ENCODE measurements around the gene PRMT1. TPM values are rescaled to one million over a fixed set of nuclear protein-coding genes. Genes with fewer than 3 reads are reported as not detected.

The PRMT1 gene
- total RNA-seq, 2 experiments from 2014 or later, result 380 to 394 TPM

DNA sequence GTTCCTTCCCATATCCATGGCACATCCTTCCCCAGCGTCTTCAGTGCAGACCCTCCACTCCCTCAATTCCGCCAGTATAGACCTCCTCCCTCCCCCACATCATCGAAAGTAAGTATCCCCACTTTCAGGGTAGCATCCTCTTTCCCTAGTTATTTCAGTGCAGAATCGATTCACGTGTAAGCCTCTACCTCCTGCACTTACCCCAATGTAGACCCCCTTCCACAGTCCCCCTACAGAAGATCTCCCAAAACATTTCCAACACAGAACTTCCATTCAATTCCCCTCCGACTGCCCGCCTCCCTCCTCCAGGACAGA, 12.1 kb upstream of the PRMT1 start:
- Mint-ChIP-seq H3K9me3 (no peaks in the 10 kb centered on the region), H3K27ac (peak overlapping the region; percentile 93), H3K36me3 (ENCODE audit: low read depth) (peaks cover 23% of the 10 kb centered on the region), H3K4me1 (ENCODE audit: low read depth) (peaks cover 37% of the 10 kb centered on the region), H3K27me3 (ENCODE audit: low read depth) (no peaks in the 10 kb centered on the region), H3K4me3 (peak overlapping the region; percentile 98)
- intact Hi-C loops (cut with micrococcal nuclease), result loop anchor here (1.0 kb wide), 4 partner anchors 11 to 211 kb away; partner anchors contain the start of gene RRAS
- DNase-seq, result no peak
- CTCF ChIA-PET, result interaction anchor here (0.9 to 2.2 kb wide), 3 partner anchors 11 to 53 kb away, joined by 3 to 7 read pairs (median 6); no protein-coding TSS in a partner anchor

DNA sequence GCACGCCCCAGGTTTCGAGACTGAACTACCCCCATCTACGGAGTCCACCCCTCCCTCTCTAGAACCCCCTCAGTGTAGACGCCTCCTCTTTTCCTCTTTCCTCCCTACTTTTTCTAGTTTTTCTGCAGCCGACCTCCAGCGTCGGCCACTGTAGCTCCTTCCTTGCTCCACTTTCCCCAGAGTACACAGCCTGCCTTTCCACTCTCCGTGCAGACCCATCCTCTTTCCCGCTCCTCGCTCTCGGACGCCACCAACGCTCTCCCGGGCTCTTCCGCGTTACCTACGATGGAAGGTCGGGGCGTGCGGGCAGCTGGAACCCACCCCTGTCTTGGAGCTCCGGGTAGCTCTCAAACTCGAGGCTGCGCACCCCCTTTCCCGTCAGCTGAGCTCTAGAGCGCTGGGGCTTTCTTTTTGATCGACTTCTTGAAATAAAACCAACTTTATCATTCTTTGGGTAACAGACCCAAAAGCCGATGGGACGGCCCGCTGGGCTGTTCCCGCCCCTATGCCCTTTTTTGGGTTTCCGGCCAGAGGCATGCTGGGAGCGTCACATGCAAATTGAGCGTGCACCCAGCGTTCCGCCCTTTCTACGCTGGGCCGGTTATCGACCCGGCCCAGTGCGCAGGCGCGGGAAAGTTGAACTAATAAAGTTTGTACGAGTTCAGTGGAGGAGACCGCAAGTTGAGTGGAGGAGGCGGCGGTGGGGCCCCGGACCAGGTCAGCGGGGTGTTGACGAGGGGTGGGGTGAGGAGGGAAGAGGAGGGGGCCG, 11.5 kb upstream of the PRMT1 start, which contains the start of the genes BCL2L12 and IRF3:
Gene BCL2L12, plus strand, starts transcription at position 583 of the 769 bp plus-strand sequence. CDS start 760 bp downstream, outside the sequence.
Gene IRF3, minus strand, starts transcription at position 507 of the 769 bp plus-strand sequence. CDS start 1,019 bp downstream, outside the sequence.
- CTCF ChIA-PET, result interaction anchor here (0.6 to 2.2 kb wide), 4 partner anchors 10 to 86 kb away, joined by 3 to 7 read pairs (median 4); no protein-coding TSS in a partner anchor
- Mint-ChIP-seq H3K9me3 (no peaks in the 10 kb centered on the region), H3K27ac (peak within 1 kb of the TSS; percentile 93), H3K4me1 (ENCODE audit: low read depth) (peaks cover 35% of the 10 kb centered on the region), H3K4me3 (peak within 1 kb of the TSS; percentile 98), H3K27me3 (ENCODE audit: low read depth) (no peaks in the 10 kb centered on the region), H3K36me3 (ENCODE audit: low read depth) (peaks cover 20% of the 10 kb centered on the region)
- DNase-seq, result peak; percentile 100
- intact Hi-C loops (cut with micrococcal nuclease), result loop anchor here (1.0 kb wide), 4 partner anchors 11 to 211 kb away; partner anchors contain the start of gene RRAS

DNA sequence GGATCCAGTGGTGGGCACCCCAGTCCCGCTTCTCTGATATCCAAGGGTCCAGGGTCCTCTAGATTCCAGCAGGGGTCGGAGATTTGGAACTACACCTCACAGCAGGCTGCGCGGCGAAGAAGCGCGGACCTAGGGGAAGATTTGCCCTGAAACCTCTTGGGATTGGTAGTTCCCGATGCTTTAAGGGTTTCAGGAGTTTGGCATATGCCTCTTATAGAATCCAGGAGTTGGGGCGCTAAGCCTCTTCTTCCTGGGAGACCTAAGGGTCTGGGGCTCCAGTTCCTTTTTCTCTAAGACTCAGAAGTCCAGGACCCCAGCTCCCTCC, 11.0 kb upstream of the PRMT1 start:
- intact Hi-C loops (cut with micrococcal nuclease), result no loop called here
- CTCF ChIA-PET, result interaction anchor here (0.6 kb wide), 1 partner anchor 85 kb away, joined by 3 read pairs; no protein-coding TSS in a partner anchor
- peak overlapping the region; percentile 98 for H3K4me3 Mint-ChIP-seq

DNA sequence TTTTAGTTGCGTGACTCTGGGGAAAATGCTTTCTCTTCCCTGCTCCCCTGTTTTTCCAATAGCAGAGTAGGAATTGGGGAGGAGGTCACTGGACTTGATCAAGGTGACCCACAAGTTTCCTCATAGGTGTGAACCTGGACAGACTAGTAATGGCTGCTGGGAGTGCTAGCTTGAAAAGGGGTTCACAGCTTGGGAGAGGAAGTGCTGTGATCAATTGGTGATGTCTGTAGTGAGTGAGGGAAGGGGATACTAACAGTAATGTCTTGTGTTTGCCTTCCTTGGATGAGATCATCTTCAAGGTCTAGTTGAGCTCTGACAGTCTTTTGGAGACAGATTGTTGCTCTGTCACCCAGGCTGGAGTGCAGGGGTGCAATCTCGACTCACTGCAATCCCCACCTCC, 9.6 kb upstream of the PRMT1 start:
- Mint-ChIP-seq H3K9me3 (no peaks in the 10 kb centered on the region), H3K4me3 (peak overlapping the region; percentile 98), H3K27ac (no peak overlapping the region), H3K27me3 (ENCODE audit: low read depth) (no peaks in the 10 kb centered on the region), H3K36me3 (ENCODE audit: low read depth) (peaks cover 19% of the 10 kb centered on the region), H3K4me1 (ENCODE audit: low read depth) (peaks cover 39% of the 10 kb centered on the region)
- no peak for DNase-seq
- intact Hi-C loops (cut with micrococcal nuclease), result no loop called here
- CTCF ChIA-PET, result interaction anchor here (1.4 kb wide), 1 partner anchor 13 kb away, joined by 3 read pairs; no protein-coding TSS in a partner anchor

More for the DNA sequence above, 11.0 kb upstream of the PRMT1 start:
- no peaks in the 10 kb centered on the region for H3K9me3 Mint-ChIP-seq
- no peak for DNase-seq
- peaks cover 35% of the 10 kb centered on the region for H3K4me1 Mint-ChIP-seq (ENCODE audit: low read depth)
- H3K27me3 Mint-ChIP-seq (ENCODE audit: low read depth), result no peaks in the 10 kb centered on the region
- H3K27ac Mint-ChIP-seq, result peak overlapping the region; percentile 93
- peaks cover 20% of the 10 kb centered on the region for H3K36me3 Mint-ChIP-seq (ENCODE audit: low read depth)

DNA sequence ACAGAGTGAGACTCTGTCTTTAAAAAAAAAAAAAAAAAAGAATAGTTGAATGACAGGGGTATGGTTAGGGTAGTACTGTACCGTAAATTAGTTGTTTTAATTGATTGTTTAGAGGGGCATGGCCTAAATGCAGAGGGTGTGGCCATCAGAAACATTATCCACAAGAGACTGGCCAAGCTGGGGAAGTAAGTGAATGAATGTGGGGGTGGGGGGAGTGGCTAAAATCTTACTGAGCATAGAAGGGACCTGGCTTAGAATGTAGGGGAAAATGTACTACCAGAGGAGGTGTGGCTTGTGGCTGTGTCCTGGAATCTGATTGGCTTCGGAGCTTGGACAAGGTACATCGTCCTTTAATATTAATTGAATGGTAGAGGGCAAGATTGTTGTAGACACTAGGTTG, 7.6 kb upstream of the PRMT1 start:
- Mint-ChIP-seq H3K9me3 (no peaks in the 10 kb centered on the region), H3K27me3 (ENCODE audit: low read depth) (no peaks in the 10 kb centered on the region), H3K4me1 (ENCODE audit: low read depth) (peaks cover 20% of the 10 kb centered on the region), H3K27ac (no peak overlapping the region), H3K4me3 (no peak overlapping the region), H3K36me3 (ENCODE audit: low read depth) (peaks cover 14% of the 10 kb centered on the region)
- DNase-seq, result no peak
- intact Hi-C loops (cut with micrococcal nuclease), result no loop called here
- CTCF ChIA-PET, result interaction anchor here (1.4 kb wide), 1 partner anchor 166 kb away, joined by 5 read pairs; no protein-coding TSS in a partner anchor

DNA sequence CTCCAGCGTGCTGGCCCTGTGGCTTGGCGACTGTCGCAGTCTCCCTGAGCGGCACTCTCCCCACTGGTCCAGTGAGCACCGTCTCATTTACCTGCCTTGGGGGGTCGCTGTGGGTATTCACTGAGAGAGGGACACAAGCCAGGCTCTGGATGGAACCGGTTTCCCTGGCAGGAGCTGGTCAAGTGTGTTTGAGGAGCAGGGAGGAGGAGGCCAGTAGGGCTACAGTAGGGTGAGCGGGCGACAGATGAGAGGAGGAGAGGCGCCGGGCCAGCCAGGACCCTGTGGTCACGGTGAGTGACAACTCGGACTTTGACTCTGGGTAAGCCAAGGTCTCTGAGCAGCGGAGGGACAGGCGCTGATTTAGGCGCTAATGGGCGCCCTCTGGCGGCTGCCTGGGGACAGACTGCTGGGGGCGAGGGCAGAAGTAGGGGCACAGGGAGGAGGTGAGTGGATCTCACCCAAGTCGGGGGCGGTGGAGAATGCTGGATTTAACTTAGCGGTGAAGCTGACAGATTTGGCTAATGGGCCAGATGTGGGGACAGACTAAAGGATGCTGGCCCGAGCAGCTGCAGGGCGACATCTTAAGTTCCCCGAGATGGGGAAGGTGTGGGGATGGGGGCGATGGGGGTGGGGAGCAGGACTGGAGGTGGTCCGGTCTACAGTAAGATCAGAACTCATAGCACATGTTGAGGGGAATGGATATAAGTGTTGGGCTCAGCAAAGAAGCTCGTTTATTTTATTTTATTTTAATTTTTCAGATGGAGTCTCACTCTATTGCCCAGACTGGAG, 4.7 kb upstream of the PRMT1 start:
- Mint-ChIP-seq H3K4me3 (no peak overlapping the region), H3K4me1 (ENCODE audit: low read depth) (peaks cover 12% of the 10 kb centered on the region)
- peak; percentile 79 for DNase-seq

DNA sequence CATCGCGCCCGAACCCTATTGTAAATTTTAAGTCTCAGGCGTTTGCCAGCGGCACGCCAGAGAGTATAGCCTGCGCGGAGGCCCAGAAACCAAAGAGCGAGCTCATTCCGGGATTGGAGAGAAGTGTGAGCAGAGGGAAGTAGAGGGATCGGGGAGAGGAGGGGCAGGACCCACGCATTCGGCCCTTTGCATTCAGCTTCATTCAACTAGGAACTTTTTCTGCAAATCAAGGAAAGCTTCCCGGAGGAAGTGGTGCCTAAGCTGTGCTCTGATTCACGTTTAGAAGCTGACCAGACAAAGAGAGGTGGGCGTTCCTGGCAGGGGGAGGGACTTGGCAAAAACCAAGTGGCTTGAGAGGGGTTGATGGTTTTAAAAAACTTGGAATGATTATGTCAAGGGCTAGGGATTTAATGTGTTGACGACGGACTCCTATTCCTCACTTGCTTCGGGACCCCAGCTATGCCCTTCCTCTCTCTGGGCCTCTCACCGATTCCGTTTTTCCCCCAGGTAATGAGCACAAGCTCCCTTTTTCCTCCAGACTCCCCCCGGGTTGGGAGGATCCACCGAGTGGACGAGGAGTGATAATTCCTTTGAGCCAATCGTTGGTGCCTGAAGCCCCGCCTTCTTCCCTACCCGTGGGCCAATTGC, 811 bp upstream of the PRMT1 start:
- Mint-ChIP-seq H3K4me1 (ENCODE audit: low read depth) (peaks cover 28% of the 10 kb centered on the region), H3K9me3 (no peaks in the 10 kb centered on the region), H3K4me3 (peak overlapping the region; percentile 91), H3K36me3 (ENCODE audit: low read depth) (peaks cover 13% of the 10 kb centered on the region), H3K27ac (peak overlapping the region; percentile 99), H3K27me3 (ENCODE audit: low read depth) (no peaks in the 10 kb centered on the region)
- DNase-seq, result peak; percentile 55
- CTCF ChIA-PET, result interaction anchor here (0.8 to 2.2 kb wide), 3 partner anchors 11 to 126 kb away, joined by 3 to 6 read pairs (median 3); partner anchors contain the start of genes ADM5, BCL2L12 and IRF3
- intact Hi-C loops (cut with micrococcal nuclease), result loop anchor here (1.0 to 2.0 kb wide), 5 partner anchors 11 to 223 kb away; partner anchors contain the start of genes AKT1S1, ALDH16A1, BCL2L12 and IRF3

More for the DNA sequence above, 4.7 kb upstream of the PRMT1 start:
- intact Hi-C loops (cut with micrococcal nuclease), result loop anchor here (2.0 kb wide), 1 partner anchor 56 kb away; no protein-coding TSS in a partner anchor
- peaks cover 13% of the 10 kb centered on the region for H3K36me3 Mint-ChIP-seq (ENCODE audit: low read depth)
- H3K9me3 Mint-ChIP-seq, result no peaks in the 10 kb centered on the region
- no peak overlapping the region for H3K27ac Mint-ChIP-seq
- CTCF ChIA-PET, result interaction anchor here (0.6 to 2.9 kb wide), 20 partner anchors 9 to 218 kb away, joined by 3 to 13 read pairs (median 4); partner anchors contain the start of genes NOSIP and RRAS
- no peaks in the 10 kb centered on the region for H3K27me3 Mint-ChIP-seq (ENCODE audit: low read depth)

DNA sequence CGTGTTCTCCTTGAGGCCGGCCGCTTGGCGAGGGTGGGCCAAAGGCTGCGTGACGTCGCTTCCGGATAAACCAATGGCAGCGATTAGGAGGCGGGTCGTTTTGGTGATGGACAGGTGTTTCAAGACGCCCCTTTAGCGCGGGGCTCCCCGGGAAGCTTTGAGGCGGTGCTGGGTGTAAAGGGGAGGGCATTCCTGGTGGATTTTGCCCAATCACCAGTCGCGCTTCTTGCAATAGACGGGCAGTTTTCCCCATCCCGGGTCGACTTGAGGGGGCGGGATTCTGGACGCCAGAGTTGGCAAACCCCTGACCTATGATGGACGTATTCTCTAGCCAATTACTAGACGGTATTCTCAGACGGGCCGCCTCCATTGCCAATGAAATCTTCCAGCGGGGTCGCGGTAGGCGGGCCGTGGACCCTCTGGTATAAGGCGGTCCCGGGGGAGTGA, 264 bp upstream of the PRMT1 start:
- intact Hi-C loops (cut with micrococcal nuclease), result loop anchor here (1.0 to 2.0 kb wide), 7 partner anchors 12 to 348 kb away; partner anchors contain the start of genes AKT1S1, ALDH16A1, BCL2L12 and IRF3
- Mint-ChIP-seq H3K27ac (peak overlapping the region; percentile 99), H3K4me3 (peak overlapping the region; percentile 91), H3K27me3 (ENCODE audit: low read depth) (no peaks in the 10 kb centered on the region), H3K36me3 (ENCODE audit: low read depth) (peaks cover 13% of the 10 kb centered on the region), H3K4me1 (ENCODE audit: low read depth) (peaks cover 29% of the 10 kb centered on the region), H3K9me3 (no peaks in the 10 kb centered on the region)
- peak; percentile 100 for DNase-seq
- CTCF ChIA-PET, result interaction anchor here (0.5 to 2.2 kb wide), 4 partner anchors 12 to 127 kb away, joined by 3 to 6 read pairs (median 4); partner anchors contain the start of genes ADM5, BCL2L12 and IRF3

DNA sequence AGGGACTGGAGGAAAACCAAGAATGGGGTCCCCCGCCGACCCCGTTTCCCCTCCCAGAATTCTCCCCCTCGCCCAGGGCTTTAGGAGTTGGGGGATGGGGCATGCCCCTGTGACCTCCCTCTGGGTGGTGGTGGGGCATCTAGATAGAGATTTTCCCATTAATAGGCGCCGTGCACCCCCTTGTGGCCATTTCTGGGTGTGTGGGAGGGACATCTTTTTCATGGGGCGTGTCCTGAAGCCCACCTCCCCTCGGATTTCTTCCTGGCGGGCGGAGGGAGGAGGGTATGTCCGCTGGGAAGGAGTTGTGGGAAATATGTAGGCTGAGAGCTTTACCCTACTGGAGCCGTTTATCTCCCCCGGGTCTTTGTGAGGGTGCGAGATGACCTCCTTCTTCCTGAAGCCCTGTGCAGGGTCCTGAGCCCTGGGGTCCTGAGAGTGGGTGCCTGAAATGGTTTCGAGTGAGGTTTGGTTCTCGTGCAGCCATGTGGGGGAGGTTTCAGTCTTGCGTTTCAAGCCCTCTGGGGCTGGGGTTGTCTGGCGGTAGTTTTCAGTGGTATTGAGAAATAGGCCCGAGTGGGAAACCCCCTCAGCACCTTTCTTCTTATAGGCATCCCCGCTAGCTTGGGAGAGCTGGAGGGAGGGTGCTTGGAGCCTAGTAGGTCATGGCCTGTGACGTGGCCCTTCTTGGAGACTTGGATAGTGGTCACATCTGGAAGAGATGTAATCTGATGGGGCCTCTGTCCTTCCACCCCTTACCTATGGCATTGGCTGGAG, 1.0 kb downstream of the PRMT1 start:
- intact Hi-C loops (cut with micrococcal nuclease), result loop anchor here (1.0 to 2.0 kb wide), 7 partner anchors 85 to 347 kb away; partner anchors contain the start of genes AKT1S1, ALDH16A1, FLT3LG and RPS11
- peak; percentile 94 for DNase-seq
- peaks cover 16% of the 10 kb centered on the region for H3K36me3 Mint-ChIP-seq (ENCODE audit: low read depth)
- H3K27ac Mint-ChIP-seq, result peak overlapping the region; percentile 90
- CTCF ChIA-PET, result interaction anchor here (0.6 to 2.1 kb wide), 13 partner anchors 11 to 208 kb away, joined by 3 to 9 read pairs (median 3); partner anchors contain the start of genes ADM5, PTOV1 and RRAS
- peaks cover 29% of the 10 kb centered on the region for H3K4me1 Mint-ChIP-seq (ENCODE audit: low read depth)
- no peaks in the 10 kb centered on the region for H3K9me3 Mint-ChIP-seq
- H3K27me3 Mint-ChIP-seq (ENCODE audit: low read depth), result no peaks in the 10 kb centered on the region
- peak overlapping the region; percentile 91 for H3K4me3 Mint-ChIP-seq

DNA sequence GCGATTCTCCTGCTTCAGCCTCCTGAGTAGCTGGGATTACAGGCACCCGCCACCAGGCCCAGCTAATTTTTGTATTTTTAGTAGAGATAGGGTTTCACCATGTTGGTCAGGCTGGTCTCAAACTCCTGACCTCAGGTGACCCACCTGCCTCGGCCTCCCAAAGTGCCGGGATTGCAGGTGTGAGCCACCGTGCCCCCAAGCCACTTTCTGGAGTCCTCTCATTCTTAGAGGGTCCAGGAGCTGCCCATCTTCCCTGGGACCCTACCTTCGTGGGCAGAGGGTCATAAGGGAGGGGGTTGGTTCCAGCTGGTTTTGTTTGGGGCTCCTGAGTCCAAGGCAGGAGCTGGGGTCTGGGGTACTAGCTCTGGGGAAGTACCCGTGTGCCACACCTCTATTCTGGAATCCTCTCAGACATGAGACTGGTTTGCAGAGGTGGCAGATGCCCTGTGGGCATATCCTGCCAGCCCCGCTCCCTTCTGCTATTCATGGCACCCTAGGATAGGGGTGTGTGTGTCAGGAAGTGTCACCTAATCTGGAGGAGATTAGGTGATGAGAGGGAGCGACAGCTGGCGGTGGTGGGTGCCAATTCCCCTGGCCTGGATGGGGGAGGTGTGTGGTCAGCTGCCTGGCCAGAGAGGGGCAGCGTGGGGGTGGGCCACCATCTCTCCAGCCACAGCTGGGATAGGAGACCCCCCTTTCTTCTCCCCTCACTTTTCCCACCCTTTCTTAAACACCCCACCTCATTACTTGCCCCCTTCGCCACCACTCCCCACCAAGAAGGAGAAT, 2.1 kb downstream of the PRMT1 start:
- intact Hi-C loops (cut with micrococcal nuclease), result loop anchor here (1.0 kb wide), 3 partner anchors 86 to 205 kb away; partner anchors contain the start of gene FLT3LG
- CTCF ChIA-PET, result interaction anchor here (0.8 to 2.1 kb wide), 10 partner anchors 10 to 172 kb away, joined by 3 to 9 read pairs (median 4); partner anchors contain the start of genes ADM5, PTOV1 and RRAS
- Mint-ChIP-seq H3K36me3 (ENCODE audit: low read depth) (peaks cover 24% of the 10 kb centered on the region), H3K4me3 (peak overlapping the region; percentile 91), H3K9me3 (no peaks in the 10 kb centered on the region), H3K27me3 (ENCODE audit: low read depth) (no peaks in the 10 kb centered on the region), H3K27ac (peak overlapping the region; percentile 90), H3K4me1 (ENCODE audit: low read depth) (peaks cover 29% of the 10 kb centered on the region)
- DNase-seq, result no peak
